ENCODE data around the gene USF1.

USF1 gene

GRCh38 chr1:161051219-161051618, 5.4 kb upstream of the USF1 start:
- H3K4me3 ChIP-seq = no peak overlapping the region
- H4K20me1 ChIP-seq = peaks cover 3% of the 10 kb centered on the region; the same call in 1 of the 2 replicates
- H3K27ac ChIP-seq = no peak overlapping the region
- no peaks in the 10 kb centered on the region for H3K27me3 ChIP-seq
- H3K9me3 ChIP-seq = no peaks in the 10 kb centered on the region; the same call in 1 of the 2 replicates
- no peak overlapping the region for H3K4me2 ChIP-seq
- H3K9ac ChIP-seq = no peak overlapping the region
- peaks cover 91% of the 10 kb centered on the region for H3K36me3 ChIP-seq
- no peak for TF ChIP-seq Cebpa-rat (IDR thresholded peaks at IDR 0.05)
- peaks cover 11% of the 10 kb centered on the region for H3K4me1 ChIP-seq

GRCh38 chr1:161048949-161049722, 3.4 kb upstream of the USF1 start:
- H3K9me3 ChIP-seq = no peaks in the 10 kb centered on the region; the same call in 1 of the 2 replicates
- H3K9ac ChIP-seq = no peak overlapping the region
- H3K4me3 ChIP-seq = no peak overlapping the region
- no peaks in the 10 kb centered on the region for H4K20me1 ChIP-seq
- H3K4me2 ChIP-seq = no peak overlapping the region
- H3K4me1 ChIP-seq = peaks cover 14% of the 10 kb centered on the region
- H3K36me3 ChIP-seq = peaks cover 73% of the 10 kb centered on the region
- no peak for TF ChIP-seq Cebpa-rat (IDR thresholded peaks at IDR 0.05)
- no peaks in the 10 kb centered on the region for H3K27me3 ChIP-seq
- no peak overlapping the region for H3K27ac ChIP-seq

GRCh38 chr1:161047436-161048420, 2.0 kb upstream of the USF1 start:
- Histone ChIP-seq H3K4me2 (no peak overlapping the region), H3K4me1 (peaks cover 28% of the 10 kb centered on the region), H3K9ac (no peak overlapping the region), H4K20me1 (no peaks in the 10 kb centered on the region), H3K27ac (no peak overlapping the region), H3K36me3 (peaks cover 65% of the 10 kb centered on the region), H3K4me3 (no peak overlapping the region), H3K27me3 (no peaks in the 10 kb centered on the region), H3K9me3 (no peaks in the 10 kb centered on the region; the same call in 1 of the 2 replicates)
- no peak for TF ChIP-seq Cebpa-rat (IDR thresholded peaks at IDR 0.05)

GRCh38 chr1:161046605-161047228, 940 bp upstream of the USF1 start:
- Histone ChIP-seq H3K27ac (peak overlapping the region; percentile 93), H3K36me3 (peaks cover 66% of the 10 kb centered on the region), H3K4me3 (peak overlapping the region; percentile 88), H3K27me3 (no peaks in the 10 kb centered on the region), H3K4me1 (peaks cover 38% of the 10 kb centered on the region), H3K9me3 (no peaks in the 10 kb centered on the region; the same call in 1 of the 2 replicates), H3K9ac (peak overlapping the region; percentile 95), H3K4me2 (peak overlapping the region; percentile 87), H4K20me1 (no peaks in the 10 kb centered on the region)
- TF ChIP-seq Cebpa-rat (IDR thresholded peaks at IDR 0.05) = no peak

GRCh38 chr1:161044908-161045735, 655 bp downstream of the USF1 start:
- Histone ChIP-seq H3K4me3 (peak overlapping the region; percentile 88), H4K20me1 (no peaks in the 10 kb centered on the region), H3K4me1 (peaks cover 43% of the 10 kb centered on the region), H3K27me3 (no peaks in the 10 kb centered on the region), H3K9me3 (no peaks in the 10 kb centered on the region; the same call in 1 of the 2 replicates), H3K9ac (peak overlapping the region; percentile 95), H3K4me2 (peak overlapping the region; percentile 96), H3K27ac (peak overlapping the region; percentile 93), H3K36me3 (peaks cover 66% of the 10 kb centered on the region)
- no peak for TF ChIP-seq Cebpa-rat (IDR thresholded peaks at IDR 0.05)

GRCh38 chr1:161044535-161044907, 1.3 kb downstream of the USF1 start:
- Histone ChIP-seq H4K20me1 (no peaks in the 10 kb centered on the region), H3K27me3 (no peaks in the 10 kb centered on the region), H3K9me3 (no peaks in the 10 kb centered on the region; the same call in 1 of the 2 replicates), H3K9ac (peak overlapping the region; percentile 95), H3K4me1 (peaks cover 48% of the 10 kb centered on the region), H3K27ac (peak overlapping the region; percentile 93), H3K4me3 (peak overlapping the region; percentile 88), H3K4me2 (peak overlapping the region; percentile 96), H3K36me3 (peaks cover 66% of the 10 kb centered on the region)
- no peak for TF ChIP-seq Cebpa-rat (IDR thresholded peaks at IDR 0.05)

- Histone ChIP-seq H3K27ac (no peak overlapping the region; the same call in 1 of the 2 replicates), H4K20me1 (no peaks in the 10 kb centered on the region), H3K4me3 (peak overlapping the region; percentile 85; the same call in 1 of the 2 replicates), H3K36me3 (peaks cover 42% of the 10 kb centered on the region), H3K27me3 (no peaks in the 10 kb centered on the region), H3K9me3 (no peaks in the 10 kb centered on the region), H3K4me1 (peaks cover 83% of the 10 kb centered on the region), H3K9ac (no peak overlapping the region), H3K4me2 (peak overlapping the region; percentile 85)
- no peak for TF ChIP-seq Cebpa-rat (IDR thresholded peaks at IDR 0.05)
Observed at GRCh38 chr1:161039546-161039945, 6.2 kb downstream of the USF1 start.

GRCh38 chr1:161039154-161039545, 6.6 kb downstream of the USF1 start:
- Histone ChIP-seq H3K27ac (peak overlapping the region; percentile 85), H4K20me1 (no peaks in the 10 kb centered on the region), H3K4me1 (peaks cover 85% of the 10 kb centered on the region), H3K27me3 (no peaks in the 10 kb centered on the region), H3K9ac (peak overlapping the region; percentile 84), H3K4me3 (peak overlapping the region; percentile 85), H3K9me3 (no peaks in the 10 kb centered on the region), H3K4me2 (peak overlapping the region; percentile 85), H3K36me3 (peaks cover 42% of the 10 kb centered on the region)
- TF ChIP-seq Cebpa-rat (IDR thresholded peaks at IDR 0.05) = no peak

Data from BLaER1 (cell line).